WTC11 (cell line): ENCODE results near the gene CCL25. TPM values are rescaled to one million over a fixed set of nuclear protein-coding genes. Genes with fewer than 3 reads are reported as not detected.

Source experiments
- ATAC-seq: fragments of 200-7000 bp; cut with Tn5 transposase; 2 replicates; pipeline ENCODE4 v1.10.0; 2021; ENCODE audit warnings: mild to moderate bottlenecking, moderate library complexity
- CTCF ChIA-PET: fragments of 300-600 bp; sonication (Branson Sonifier 250); formaldehyde crosslinking; loops from one replicate; lab custom pipeline; 2021; ENCODE audit warnings: antibody characterized with exemption; lab: Charles Lee
- POLR2A ChIA-PET: fragments of 350-600 bp; sonication (Branson Sonifier 250); formaldehyde crosslinking; loops from one replicate; lab custom pipeline; 2021; ENCODE audit warnings: antibody characterized with exemption; lab: Charles Lee
- DNase-seq: peaks from one replicate; pipeline ENCODE4 v3.0.0; 2021; ENCODE audit warnings: low spot score
- H3K27ac Mint-ChIP-seq: 2 replicates; pipeline ENCODE4 v1.8.0; 2021; ENCODE audit warnings: mixed read lengths
- H3K27me3 Mint-ChIP-seq: 2 replicates; pipeline ENCODE4 v1.8.0; 2021; ENCODE audit warnings: low read depth, mild to moderate bottlenecking, moderate library complexity, mixed read lengths
- H3K36me3 Mint-ChIP-seq: 2 replicates; pipeline ENCODE4 v1.8.0; 2021; ENCODE audit warnings: mixed read lengths
- H3K4me1 Mint-ChIP-seq: 2 replicates; pipeline ENCODE4 v1.8.0; 2022; ENCODE audit warnings: mixed read lengths
- H3K4me3 Mint-ChIP-seq: 2 replicates; pipeline ENCODE4 v1.8.0; 2021; ENCODE audit warnings: mild to moderate bottlenecking, moderate library complexity, mixed read lengths
- H3K9me3 Mint-ChIP-seq: 2 replicates; pipeline ENCODE4 v1.8.0; 2021; ENCODE audit warnings: mixed read lengths
- ELF4 ChIP-seq: sonication (generic); formaldehyde crosslinking; IDR thresholded peaks from 2 replicates; pipeline ENCODE4 v1.8.1; 2022; ENCODE audit warnings: low read depth, mild to moderate bottlenecking, moderate library complexity, missing genetic modification reagents
- ESRRA ChIP-seq: sonication (generic); formaldehyde crosslinking; IDR thresholded peaks from 2 replicates; pipeline ENCODE4 v1.8.1; 2022; ENCODE audit warnings: mild to moderate bottlenecking, missing genetic modification reagents, borderline replicate concordance
- GRHL2 ChIP-seq: fragments of 250-450 bp; sonication (Bioruptor Pico); IDR thresholded peaks from 2 replicates; pipeline ENCODE4 v1.8.0; 2022; ENCODE audit warnings: mild to moderate bottlenecking, moderate library complexity; ENCODE audit not compliant: insufficient replicate concordance, severe bottlenecking
- GTF2I ChIP-seq: fragments of 250-450 bp; sonication (Bioruptor Pico); conservative IDR thresholded peaks from 2 replicates; pipeline ENCODE4 v1.4.0; 2021; ENCODE audit warnings: mild to moderate bottlenecking
- IRF2 ChIP-seq: sonication (generic); formaldehyde crosslinking; IDR thresholded peaks from 2 replicates; pipeline ENCODE4 v1.8.0; 2022; ENCODE audit warnings: low read depth, missing genetic modification reagents, borderline replicate concordance
- JAZF1 ChIP-seq: fragments of 250-450 bp; sonication (Bioruptor Pico); IDR thresholded peaks from 2 replicates; pipeline ENCODE4 v1.9.0; 2021; ENCODE audit warnings: moderate library complexity, mild to moderate bottlenecking, inconsistent platforms
- KAT7 ChIP-seq: sonication (generic); formaldehyde crosslinking; IDR thresholded peaks from 2 replicates; pipeline ENCODE4 v1.8.1; 2023; ENCODE audit warnings: missing genetic modification reagents, mild to moderate bottlenecking, borderline replicate concordance
- MYBL2 ChIP-seq: sonication (generic); formaldehyde crosslinking; IDR thresholded peaks from 2 replicates; pipeline ENCODE4 v1.8.1; 2023; ENCODE audit warnings: mild to moderate bottlenecking, moderate library complexity, missing genetic modification reagents
- NFATC4 ChIP-seq: fragments of 250-450 bp; sonication (Bioruptor Pico); IDR thresholded peaks from 2 replicates; pipeline ENCODE4 v1.9.0; 2021; ENCODE audit warnings: mild to moderate bottlenecking
- NFYB ChIP-seq: sonication (generic); formaldehyde crosslinking; conservative IDR thresholded peaks from 2 replicates; pipeline ENCODE4 v1.8.0; 2022; ENCODE audit warnings: low read depth, missing genetic modification reagents
- NR2C2 ChIP-seq: sonication (generic); formaldehyde crosslinking; IDR thresholded peaks from 2 replicates; pipeline ENCODE4 v1.8.0; 2022; ENCODE audit warnings: mild to moderate bottlenecking, missing genetic modification reagents
- SMAD3 ChIP-seq: sonication (generic); formaldehyde crosslinking; IDR thresholded peaks from 2 replicates; pipeline ENCODE4 v1.8.0; 2022; ENCODE audit warnings: missing genetic modification reagents, mild to moderate bottlenecking, borderline replicate concordance
- SOX15 ChIP-seq: fragments of 250-450 bp; sonication (Bioruptor Pico); IDR thresholded peaks from 2 replicates; pipeline ENCODE4 v1.9.0; 2021; ENCODE audit warnings: mild to moderate bottlenecking
- TP53 ChIP-seq: sonication (generic); formaldehyde crosslinking; IDR thresholded peaks from 2 replicates; pipeline ENCODE4 v1.8.1; 2023; ENCODE audit warnings: mild to moderate bottlenecking, missing genetic modification reagents
- ZNF138 ChIP-seq: sonication (generic); formaldehyde crosslinking; conservative IDR thresholded peaks from 2 replicates; pipeline ENCODE4 v1.8.1; 2022; ENCODE audit warnings: mild to moderate bottlenecking, moderate library complexity, missing genetic modification reagents
- ZNF232 ChIP-seq: sonication (generic); formaldehyde crosslinking; IDR thresholded peaks from 2 replicates; pipeline ENCODE4 v1.8.0; 2022; ENCODE audit warnings: mild to moderate bottlenecking, missing genetic modification reagents
- total RNA-seq: library from RNA; stranded (reverse); gene quantifications from 3 replicates; pipeline ENCODE4 v1.2.3, GENCODE V29; 2021
- TF ChIP-seq, protein P1 (sequence below): fragments of 250-450 bp; sonication (Bioruptor Pico); IDR thresholded peaks from 2 replicates; pipeline ENCODE4 v1.9.0; 2021; ENCODE audit warnings: mild to moderate bottlenecking
- TF ChIP-seq, protein P2 (sequence below): fragments of 250-450 bp; sonication (Bioruptor Pico); IDR thresholded peaks from 2 replicates; pipeline ENCODE4 v2.1.2; 2022; ENCODE audit warnings: mild to moderate bottlenecking, moderate library complexity
- TF ChIP-seq, protein P3 (sequence below): sonication (generic); formaldehyde crosslinking; IDR thresholded peaks from 2 replicates; pipeline ENCODE4 v1.8.0; 2022; ENCODE audit warnings: mild to moderate bottlenecking, missing genetic modification reagents
- TF ChIP-seq, protein P4 (sequence below): fragments of 250-450 bp; sonication (Bioruptor Pico); conservative IDR thresholded peaks from 2 replicates; pipeline ENCODE4 v1.9.0; 2021; ENCODE audit warnings: mild to moderate bottlenecking
- TF ChIP-seq, protein P5 (sequence below): fragments of 250-450 bp; sonication (Bioruptor Pico); IDR thresholded peaks from 2 replicates; pipeline ENCODE4 v1.8.0; 2021; ENCODE audit warnings: mild to moderate bottlenecking
- TF ChIP-seq, protein P6 (sequence below): sonication (generic); formaldehyde crosslinking; IDR thresholded peaks from 2 replicates; pipeline ENCODE4 v1.8.0; 2022; ENCODE audit warnings: mild to moderate bottlenecking, missing genetic modification reagents
- TF ChIP-seq, protein P7 (sequence below): sonication (generic); formaldehyde crosslinking; IDR thresholded peaks from 2 replicates; pipeline ENCODE4 v1.8.1; 2023; ENCODE audit warnings: mild to moderate bottlenecking, missing genetic modification reagents

The CCL25 gene
- total RNA-seq, 1 experiment from 2014 or later = not detected

- TF ChIP-seq, protein P1, sequence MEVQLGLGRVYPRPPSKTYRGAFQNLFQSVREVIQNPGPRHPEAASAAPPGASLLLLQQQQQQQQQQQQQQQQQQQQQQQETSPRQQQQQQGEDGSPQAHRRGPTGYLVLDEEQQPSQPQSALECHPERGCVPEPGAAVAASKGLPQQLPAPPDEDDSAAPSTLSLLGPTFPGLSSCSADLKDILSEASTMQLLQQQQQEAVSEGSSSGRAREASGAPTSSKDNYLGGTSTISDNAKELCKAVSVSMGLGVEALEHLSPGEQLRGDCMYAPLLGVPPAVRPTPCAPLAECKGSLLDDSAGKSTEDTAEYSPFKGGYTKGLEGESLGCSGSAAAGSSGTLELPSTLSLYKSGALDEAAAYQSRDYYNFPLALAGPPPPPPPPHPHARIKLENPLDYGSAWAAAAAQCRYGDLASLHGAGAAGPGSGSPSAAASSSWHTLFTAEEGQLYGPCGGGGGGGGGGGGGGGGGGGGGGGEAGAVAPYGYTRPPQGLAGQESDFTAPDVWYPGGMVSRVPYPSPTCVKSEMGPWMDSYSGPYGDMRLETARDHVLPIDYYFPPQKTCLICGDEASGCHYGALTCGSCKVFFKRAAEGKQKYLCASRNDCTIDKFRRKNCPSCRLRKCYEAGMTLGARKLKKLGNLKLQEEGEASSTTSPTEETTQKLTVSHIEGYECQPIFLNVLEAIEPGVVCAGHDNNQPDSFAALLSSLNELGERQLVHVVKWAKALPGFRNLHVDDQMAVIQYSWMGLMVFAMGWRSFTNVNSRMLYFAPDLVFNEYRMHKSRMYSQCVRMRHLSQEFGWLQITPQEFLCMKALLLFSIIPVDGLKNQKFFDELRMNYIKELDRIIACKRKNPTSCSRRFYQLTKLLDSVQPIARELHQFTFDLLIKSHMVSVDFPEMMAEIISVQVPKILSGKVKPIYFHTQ (CRISPR knock-in tag) = no peak
- TF ChIP-seq ESRRA (CRISPR knock-in tag) = no peak
- TF ChIP-seq, protein P2, sequence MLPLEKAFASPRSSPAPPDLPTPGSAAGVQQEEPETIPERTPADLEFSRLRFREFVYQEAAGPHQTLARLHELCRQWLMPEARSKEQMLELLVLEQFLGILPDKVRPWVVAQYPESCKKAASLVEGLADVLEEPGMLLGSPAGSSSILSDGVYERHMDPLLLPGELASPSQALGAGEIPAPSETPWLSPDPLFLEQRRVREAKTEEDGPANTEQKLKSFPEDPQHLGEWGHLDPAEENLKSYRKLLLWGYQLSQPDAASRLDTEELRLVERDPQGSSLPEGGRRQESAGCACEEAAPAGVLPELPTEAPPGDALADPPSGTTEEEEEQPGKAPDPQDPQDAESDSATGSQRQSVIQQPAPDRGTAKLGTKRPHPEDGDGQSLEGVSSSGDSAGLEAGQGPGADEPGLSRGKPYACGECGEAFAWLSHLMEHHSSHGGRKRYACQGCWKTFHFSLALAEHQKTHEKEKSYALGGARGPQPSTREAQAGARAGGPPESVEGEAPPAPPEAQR (CRISPR knock-in tag) = no peak
- TF ChIP-seq TP53 (CRISPR knock-in tag) = no peak
- TF ChIP-seq NFATC4 = no peak
Measured at GRCh38 chr19:8090950-8091349, 38.4 kb downstream of the CCL25 start (continued).

GRCh38 chr19:8093740-8094139 lies 41.2 kb downstream of the CCL25 start:
- Mint-ChIP-seq H3K9me3 (peaks cover 39% of the 10 kb centered on the region), H3K4me3 (no peak overlapping the region), H3K36me3 (peaks cover 75% of the 10 kb centered on the region), H3K27me3 (no peaks in the 10 kb centered on the region), H3K4me1 (no peaks in the 10 kb centered on the region), H3K27ac (no peak overlapping the region)
- ATAC-seq (no peak), DNase-seq (no peak)
- TF ChIP-seq IRF2 = no peak
- TF ChIP-seq MYBL2 (CRISPR knock-in tag) = no peak
- TF ChIP-seq GTF2I (CRISPR knock-in tag) = no peak
- TF ChIP-seq JAZF1 = no peak
- TF ChIP-seq ZNF232 = no peak
- TF ChIP-seq, protein P3, sequence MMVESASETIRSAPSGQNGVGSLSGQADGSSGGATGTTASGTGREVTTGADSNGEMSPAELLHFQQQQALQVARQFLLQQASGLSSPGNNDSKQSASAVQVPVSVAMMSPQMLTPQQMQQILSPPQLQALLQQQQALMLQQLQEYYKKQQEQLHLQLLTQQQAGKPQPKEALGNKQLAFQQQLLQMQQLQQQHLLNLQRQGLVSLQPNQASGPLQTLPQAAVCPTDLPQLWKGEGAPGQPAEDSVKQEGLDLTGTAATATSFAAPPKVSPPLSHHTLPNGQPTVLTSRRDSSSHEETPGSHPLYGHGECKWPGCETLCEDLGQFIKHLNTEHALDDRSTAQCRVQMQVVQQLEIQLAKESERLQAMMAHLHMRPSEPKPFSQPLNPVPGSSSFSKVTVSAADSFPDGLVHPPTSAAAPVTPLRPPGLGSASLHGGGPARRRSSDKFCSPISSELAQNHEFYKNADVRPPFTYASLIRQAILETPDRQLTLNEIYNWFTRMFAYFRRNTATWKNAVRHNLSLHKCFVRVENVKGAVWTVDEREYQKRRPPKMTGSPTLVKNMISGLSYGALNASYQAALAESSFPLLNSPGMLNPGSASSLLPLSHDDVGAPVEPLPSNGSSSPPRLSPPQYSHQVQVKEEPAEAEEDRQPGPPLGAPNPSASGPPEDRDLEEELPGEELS (CRISPR knock-in tag) = no peak
- TF ChIP-seq NFYB = no peak
- no peak for TF ChIP-seq ELF4 (CRISPR knock-in tag)
- TF ChIP-seq SMAD3 (CRISPR knock-in tag) = no peak
- TF ChIP-seq, protein P4, sequence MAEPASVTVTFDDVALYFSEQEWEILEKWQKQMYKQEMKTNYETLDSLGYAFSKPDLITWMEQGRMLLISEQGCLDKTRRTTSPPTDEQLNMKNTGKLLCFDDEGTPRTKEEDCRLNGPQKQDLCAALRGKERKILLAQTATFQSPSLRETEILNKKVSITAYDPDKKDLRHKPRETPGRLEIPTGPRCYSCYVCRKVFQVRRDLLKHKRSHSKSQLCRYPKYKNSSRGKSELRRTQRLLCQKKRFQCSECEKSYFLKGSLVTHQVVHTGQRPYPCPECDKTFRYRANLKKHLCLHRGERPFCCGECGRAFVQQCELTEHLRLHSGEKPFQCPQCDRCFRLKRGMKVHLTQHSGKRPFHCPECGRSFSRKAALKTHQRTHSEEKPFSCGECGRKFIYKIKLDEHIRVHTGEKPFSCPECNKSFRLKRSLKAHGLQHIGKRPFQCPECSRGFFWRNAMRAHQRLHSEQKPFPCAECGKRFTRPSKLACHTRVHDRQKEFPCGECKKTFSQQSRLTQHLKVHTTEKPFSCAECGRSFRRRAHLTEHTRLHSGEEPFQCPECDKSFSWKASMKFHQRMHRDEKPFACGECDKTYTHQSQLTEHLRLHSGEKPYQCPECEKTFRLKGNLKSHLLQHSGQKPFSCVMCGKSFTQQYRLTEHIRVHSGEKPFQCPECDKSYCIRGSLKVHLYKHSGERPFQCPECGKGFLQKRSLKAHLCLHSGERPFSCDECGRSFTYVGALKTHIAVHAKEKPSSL = no peak
- no peak for TF ChIP-seq NR2C2 (CRISPR knock-in tag)
- TF ChIP-seq NFATC4 = no peak
- CTCF ChIA-PET = interaction anchor here (1.3 kb wide), 1 partner anchor 150 kb away, joined by 3 read pairs; the partner anchor contains the start of gene TIMM44
- POLR2A ChIA-PET = no interaction called here

- DNase-seq = no peak
- ATAC-seq = no peak
- CTCF ChIA-PET = interaction anchor here (1.3 kb wide), 1 partner anchor 150 kb away, joined by 3 read pairs; the partner anchor contains the start of gene TIMM44
- POLR2A ChIA-PET = no interaction called here
- H3K27me3 Mint-ChIP-seq = no peaks in the 10 kb centered on the region
- H3K4me1 Mint-ChIP-seq = no peaks in the 10 kb centered on the region
- no peak overlapping the region for H3K4me3 Mint-ChIP-seq
- peaks cover 79% of the 10 kb centered on the region for H3K36me3 Mint-ChIP-seq
- peaks cover 42% of the 10 kb centered on the region for H3K9me3 Mint-ChIP-seq
- no peak overlapping the region for H3K27ac Mint-ChIP-seq
- TF ChIP-seq SOX15 (CRISPR knock-in tag) (no peak), ZNF138 (CRISPR knock-in tag) (no peak), GRHL2 (CRISPR knock-in tag) (no peak), KAT7 (CRISPR knock-in tag) (no peak)
- TF ChIP-seq, protein P5, sequence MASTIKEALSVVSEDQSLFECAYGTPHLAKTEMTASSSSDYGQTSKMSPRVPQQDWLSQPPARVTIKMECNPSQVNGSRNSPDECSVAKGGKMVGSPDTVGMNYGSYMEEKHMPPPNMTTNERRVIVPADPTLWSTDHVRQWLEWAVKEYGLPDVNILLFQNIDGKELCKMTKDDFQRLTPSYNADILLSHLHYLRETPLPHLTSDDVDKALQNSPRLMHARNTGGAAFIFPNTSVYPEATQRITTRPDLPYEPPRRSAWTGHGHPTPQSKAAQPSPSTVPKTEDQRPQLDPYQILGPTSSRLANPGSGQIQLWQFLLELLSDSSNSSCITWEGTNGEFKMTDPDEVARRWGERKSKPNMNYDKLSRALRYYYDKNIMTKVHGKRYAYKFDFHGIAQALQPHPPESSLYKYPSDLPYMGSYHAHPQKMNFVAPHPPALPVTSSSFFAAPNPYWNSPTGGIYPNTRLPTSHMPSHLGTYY = no peak
- TF ChIP-seq, protein P6, sequence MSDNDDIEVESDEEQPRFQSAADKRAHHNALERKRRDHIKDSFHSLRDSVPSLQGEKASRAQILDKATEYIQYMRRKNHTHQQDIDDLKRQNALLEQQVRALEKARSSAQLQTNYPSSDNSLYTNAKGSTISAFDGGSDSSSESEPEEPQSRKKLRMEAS (CRISPR knock-in tag) = no peak
- TF ChIP-seq, protein P7, sequence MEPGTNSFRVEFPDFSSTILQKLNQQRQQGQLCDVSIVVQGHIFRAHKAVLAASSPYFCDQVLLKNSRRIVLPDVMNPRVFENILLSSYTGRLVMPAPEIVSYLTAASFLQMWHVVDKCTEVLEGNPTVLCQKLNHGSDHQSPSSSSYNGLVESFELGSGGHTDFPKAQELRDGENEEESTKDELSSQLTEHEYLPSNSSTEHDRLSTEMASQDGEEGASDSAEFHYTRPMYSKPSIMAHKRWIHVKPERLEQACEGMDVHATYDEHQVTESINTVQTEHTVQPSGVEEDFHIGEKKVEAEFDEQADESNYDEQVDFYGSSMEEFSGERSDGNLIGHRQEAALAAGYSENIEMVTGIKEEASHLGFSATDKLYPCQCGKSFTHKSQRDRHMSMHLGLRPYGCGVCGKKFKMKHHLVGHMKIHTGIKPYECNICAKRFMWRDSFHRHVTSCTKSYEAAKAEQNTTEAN (CRISPR knock-in tag) = no peak
- TF ChIP-seq, protein P2 (CRISPR knock-in tag) = no peak
Measured at GRCh38 chr19:8094336-8094735, 41.8 kb downstream of the CCL25 start.
